GM12801 (cell line): ENCODE data around the gene PRPSAP1.

Experiments used
- TF ChIP-seq, protein P1 (sequence below): IDR thresholded peaks from one replicate; pipeline ENCODE4 v1.5.1; 2011; ENCODE audit warnings: control low read depth; ENCODE audit not compliant: insufficient read length; ENCODE audit errors: extremely low read depth

Gene PRPSAP1

DNA sequence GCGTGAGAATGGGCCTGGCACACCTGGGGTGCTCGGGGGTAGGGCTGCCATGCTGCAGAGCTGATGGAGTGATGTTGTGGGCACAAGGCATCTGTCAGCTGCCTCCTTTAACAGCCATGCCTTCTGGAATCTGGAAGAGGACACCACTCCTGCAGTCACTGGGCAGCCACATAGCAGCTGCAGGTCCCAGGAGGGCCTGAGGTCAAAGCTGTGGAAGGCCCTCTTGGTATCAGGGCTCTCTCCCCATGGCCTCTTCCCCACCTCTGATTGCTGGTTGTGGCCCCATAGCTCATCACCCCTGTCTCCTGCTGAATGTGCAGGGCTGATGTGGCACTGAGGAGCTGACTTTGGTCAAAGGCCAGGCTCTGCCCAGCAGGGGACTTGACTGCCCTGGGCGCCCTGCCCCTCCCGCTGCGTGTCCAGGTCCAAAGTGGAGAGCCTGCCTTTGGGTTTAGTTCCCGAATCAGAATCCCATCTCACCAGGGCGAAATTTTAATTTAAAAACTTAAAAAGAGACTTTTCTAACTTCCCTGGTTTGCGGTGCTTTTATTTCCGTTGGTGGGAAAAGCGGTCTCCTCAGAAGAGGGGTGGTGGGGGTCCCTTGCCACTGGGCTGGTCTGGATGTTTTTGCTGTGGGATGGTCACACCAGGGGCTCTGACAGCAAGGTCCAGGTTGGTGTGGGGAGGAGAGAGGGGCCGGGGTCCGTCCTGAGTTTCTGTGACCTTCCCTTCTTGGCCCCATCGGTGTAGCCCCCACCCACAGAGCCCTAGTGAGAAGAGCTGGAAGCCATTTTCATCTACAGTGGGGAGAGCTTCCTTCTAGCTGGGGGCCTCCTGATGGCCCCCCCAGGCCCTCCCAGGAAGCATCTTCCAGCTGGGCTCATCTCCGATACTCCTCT, 82.7 kb downstream of the PRPSAP1 start:
- TF ChIP-seq, protein P1, sequence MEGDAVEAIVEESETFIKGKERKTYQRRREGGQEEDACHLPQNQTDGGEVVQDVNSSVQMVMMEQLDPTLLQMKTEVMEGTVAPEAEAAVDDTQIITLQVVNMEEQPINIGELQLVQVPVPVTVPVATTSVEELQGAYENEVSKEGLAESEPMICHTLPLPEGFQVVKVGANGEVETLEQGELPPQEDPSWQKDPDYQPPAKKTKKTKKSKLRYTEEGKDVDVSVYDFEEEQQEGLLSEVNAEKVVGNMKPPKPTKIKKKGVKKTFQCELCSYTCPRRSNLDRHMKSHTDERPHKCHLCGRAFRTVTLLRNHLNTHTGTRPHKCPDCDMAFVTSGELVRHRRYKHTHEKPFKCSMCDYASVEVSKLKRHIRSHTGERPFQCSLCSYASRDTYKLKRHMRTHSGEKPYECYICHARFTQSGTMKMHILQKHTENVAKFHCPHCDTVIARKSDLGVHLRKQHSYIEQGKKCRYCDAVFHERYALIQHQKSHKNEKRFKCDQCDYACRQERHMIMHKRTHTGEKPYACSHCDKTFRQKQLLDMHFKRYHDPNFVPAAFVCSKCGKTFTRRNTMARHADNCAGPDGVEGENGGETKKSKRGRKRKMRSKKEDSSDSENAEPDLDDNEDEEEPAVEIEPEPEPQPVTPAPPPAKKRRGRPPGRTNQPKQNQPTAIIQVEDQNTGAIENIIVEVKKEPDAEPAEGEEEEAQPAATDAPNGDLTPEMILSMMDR = no peak

DNA sequence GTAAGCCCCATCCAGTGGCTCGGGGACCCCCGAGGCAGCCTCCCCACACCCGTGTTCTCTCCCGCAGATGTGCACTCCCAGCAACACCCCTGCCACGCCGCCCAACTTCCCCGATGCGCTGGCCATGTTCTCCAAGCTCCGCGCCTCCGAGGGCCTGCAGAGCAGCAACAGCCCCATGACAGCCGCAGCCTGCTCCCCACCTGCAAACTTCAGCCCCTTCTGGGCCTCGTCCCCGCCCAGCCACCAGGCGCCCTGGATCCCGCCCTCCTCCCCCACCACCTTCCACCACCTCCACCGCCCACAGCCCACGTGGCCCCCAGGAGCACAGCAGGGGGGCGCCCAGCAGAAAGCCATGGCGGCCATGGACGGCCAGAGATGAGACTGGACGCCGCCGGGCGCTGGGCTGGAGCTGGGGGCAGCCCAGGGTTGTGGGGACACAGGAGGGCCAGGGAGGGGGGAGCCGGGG, 83.6 kb downstream of the PRPSAP1 start:
- TF ChIP-seq, protein P1 = no peak

DNA sequence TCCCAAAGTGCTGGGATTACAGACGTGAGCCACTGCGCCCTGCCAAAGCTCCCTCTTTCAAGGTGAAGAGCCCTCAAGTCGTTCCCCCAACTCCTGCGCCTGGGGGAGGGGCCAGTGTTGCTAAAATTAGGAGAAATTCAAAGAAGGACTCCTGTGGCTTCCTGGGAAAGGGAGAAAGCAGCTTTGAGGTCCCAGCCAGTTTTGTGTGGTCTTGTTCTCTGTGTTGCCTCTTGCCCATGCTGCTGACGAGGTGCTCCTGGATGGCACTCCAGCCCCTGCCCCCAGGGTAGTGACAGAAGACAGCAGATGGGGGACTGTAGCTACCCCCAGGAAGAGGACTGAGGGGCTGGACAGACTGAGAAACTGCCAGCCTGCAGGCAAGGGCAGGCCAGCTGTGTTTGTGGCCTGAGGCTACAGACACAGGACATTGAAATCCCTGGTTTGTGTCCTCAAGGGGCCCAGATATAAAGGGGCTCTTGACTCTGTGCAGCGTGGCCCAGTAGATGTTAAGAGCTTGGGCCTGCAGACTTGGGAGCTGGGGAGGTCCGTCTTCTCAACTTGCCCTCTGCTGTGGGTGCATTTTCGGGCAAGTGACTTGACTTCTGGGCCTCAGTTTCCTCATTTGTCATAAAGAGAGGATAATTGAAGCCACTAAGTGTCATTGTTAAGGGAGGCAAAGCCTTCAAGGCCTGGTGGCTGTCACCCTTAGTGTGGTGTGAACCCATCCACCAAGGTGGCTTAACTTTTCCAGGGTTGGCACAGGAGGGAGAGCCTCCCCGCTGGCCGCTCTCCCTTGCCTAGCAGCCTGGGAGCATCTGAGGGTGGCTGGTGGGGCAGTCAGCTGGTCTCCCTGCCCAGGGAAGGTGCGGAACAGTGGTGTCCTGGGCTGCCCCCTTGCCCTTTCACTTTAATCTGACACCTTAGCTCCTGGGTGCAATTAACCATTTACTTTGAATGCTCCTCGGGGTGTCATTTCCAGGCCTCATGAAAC, 84.4 kb downstream of the PRPSAP1 start:
- TF ChIP-seq, protein P1 = no peak

DNA sequence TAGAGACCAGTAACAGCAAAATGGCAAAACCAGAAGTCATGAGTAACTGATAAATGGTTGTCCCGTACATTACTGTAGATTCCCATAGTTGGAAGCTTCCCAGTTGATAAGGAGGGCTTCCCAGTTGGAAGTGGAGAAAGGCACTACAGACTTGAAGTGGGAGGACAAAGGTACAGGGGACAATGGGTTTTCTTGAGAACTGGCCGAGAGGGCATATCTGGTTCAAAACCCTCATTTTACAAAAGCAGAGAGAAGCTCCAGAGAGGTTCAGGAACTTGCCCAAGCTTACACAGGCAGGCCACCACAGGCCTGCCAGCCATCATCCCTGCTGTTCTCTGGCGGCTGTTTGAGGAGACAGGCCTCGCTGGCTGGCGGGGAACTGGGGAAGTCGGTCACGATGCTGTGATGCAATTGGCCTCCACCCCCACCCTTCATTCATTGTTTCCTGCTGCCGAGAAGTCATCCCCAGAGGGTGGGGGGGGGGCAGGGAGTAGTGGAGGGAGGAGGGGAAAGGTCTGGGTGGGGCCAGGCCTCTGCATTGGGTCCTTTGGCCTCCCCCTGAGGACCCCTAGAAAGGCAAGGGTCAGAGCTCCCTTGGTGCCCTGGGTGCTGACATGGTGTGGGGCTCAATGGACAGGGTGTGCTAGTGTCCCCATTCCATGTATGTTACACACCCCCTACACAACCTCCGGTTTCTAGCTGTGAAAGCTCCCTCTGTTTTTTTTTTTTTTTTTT, 85.5 kb downstream of the PRPSAP1 start:
- TF ChIP-seq, protein P1 = no peak

DNA sequence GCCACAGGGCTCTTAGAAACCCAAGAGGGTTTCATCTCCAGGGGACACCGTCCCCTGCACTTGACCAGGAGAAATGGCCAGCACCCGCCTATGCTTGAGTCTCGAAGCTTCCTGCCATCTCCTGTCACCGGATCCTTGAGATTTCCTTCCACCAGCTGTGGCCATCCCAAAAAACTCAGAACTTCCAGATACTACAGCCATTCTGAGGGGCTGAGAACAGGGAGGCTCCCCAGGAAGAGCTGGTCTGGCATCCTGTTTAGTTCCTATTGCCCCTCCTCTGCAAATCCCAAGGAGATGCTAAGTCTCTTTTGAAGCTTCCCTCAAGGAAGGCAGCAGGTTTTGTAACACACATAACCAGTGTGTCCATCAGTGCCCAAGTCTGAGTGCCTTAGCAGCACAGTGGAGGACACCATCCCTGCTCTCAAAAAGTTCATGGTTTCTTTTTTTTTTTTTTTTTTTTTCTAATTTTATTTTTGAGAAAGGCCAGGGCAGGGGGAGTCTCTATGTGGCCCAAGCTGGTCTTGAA, 86.6 kb downstream of the PRPSAP1 start:
- TF ChIP-seq, protein P1 = no peak

DNA sequence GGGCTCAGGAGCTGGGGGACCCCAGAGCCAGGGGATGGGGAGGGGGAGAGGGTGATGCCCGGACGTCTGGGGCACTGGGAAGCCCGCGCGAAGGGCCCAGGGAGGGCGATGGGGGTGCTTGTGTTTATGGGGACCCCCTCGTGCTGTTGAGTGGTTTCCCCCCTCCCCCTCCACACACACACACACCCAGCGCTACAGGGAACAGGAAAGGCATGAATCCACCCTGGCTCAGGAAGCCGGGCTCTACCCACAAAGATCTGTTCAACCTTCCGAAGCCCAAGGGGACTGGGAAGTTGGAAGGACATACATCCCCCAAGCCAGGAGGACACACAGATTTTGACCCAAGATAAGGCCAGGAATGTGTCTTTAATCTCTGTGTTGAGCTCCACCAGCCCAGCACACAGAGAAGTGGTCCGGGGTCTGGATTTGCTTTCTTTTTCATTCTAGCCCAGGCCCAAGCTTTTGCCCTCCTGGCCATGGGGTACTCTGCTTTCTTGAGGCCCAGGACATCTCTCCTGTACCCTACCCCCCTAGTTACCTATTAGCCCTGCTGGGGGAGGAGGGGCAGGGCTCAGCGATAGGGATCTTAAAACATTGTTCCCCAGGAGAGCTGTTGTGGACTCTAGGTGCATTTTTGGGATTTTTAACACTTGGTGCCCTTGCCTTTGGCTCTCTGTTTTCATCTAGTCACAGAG, 87.3 kb downstream of the PRPSAP1 start:
- TF ChIP-seq, protein P1 = no peak
